GM23338 (cell line): Measurements from ENCODE around the gene CD48. TPM values are rescaled to one million over a fixed set of nuclear protein-coding genes. Genes with fewer than 3 reads are reported as not detected.

Experiments
- ATAC-seq: fragments of 200-7000 bp; cut with Tn5 transposase; 3 replicates; pipeline ENCODE4 v1.9.1; 2020
- DNase-seq: peaks from one replicate; pipeline ENCODE4 v3.0.0-alpha.2; 2015; ENCODE audit warnings: low spot score
- H2AFZ ChIP-seq: fragments of 200-600 bp; sonication (generic); 2 replicates; pipeline ENCODE4 v1.8.0; 2016; ENCODE audit warnings: antibody characterized with exemption, mild to moderate bottlenecking, moderate library complexity
- H3F3A ChIP-seq: fragments of 200-600 bp; sonication (generic); replicated peaks from 2 replicates; pipeline ENCODE4 v1.8.0; 2017; ENCODE audit warnings: antibody characterized with exemption, mixed run types, low read depth
- H3K27ac ChIP-seq: fragments of 200-600 bp; sonication (generic); 2 replicates; pipeline ENCODE4 v1.6.1; 2016; ENCODE audit warnings: low read depth
- H3K27me3 ChIP-seq: fragments of 200-600 bp; sonication (generic); 2 replicates; pipeline ENCODE4 v1.8.0; 2016; ENCODE audit warnings: mild to moderate bottlenecking, mixed run types, moderate library complexity; ENCODE audit not compliant: insufficient read depth
- H3K36me3 ChIP-seq: fragments of 200-600 bp; sonication (generic); 2 replicates; pipeline ENCODE4 v1.8.0; 2016; ENCODE audit warnings: mild to moderate bottlenecking; ENCODE audit not compliant: insufficient read depth
- H3K4me1 ChIP-seq: fragments of 200-600 bp; sonication (generic); 2 replicates; pipeline ENCODE4 v1.8.0; 2016; ENCODE audit warnings: mild to moderate bottlenecking, moderate library complexity; ENCODE audit not compliant: insufficient read depth
- H3K4me2 ChIP-seq: fragments of 200-600 bp; sonication (generic); 2 replicates; pipeline ENCODE4 v1.7.1; 2017; ENCODE audit warnings: mixed run types
- H3K4me3 ChIP-seq: fragments of 200-600 bp; sonication (generic); 2 replicates; pipeline ENCODE4 v1.6.1; 2016; ENCODE audit warnings: mixed run types
- H3K79me2 ChIP-seq: fragments of 200-600 bp; sonication (generic); replicated peaks from 2 replicates; pipeline ENCODE4 v1.8.0; 2017; ENCODE audit warnings: mild to moderate bottlenecking; ENCODE audit not compliant: insufficient read depth
- H3K9me2 ChIP-seq: fragments of 200-600 bp; sonication (generic); 2 replicates; pipeline ENCODE4 v1.8.0; 2017; ENCODE audit not compliant: insufficient read depth
- H4K20me1 ChIP-seq: fragments of 200-600 bp; sonication (generic); replicated peaks from 2 replicates; pipeline ENCODE4 v1.8.0; 2017; ENCODE audit warnings: mild to moderate bottlenecking; ENCODE audit not compliant: insufficient read depth
- H3K27ac Mint-ChIP-seq: 2 replicates; pipeline ENCODE4 v1.8.0; 2020; ENCODE audit warnings: inconsistent platforms, mild to moderate bottlenecking, moderate library complexity, mixed read lengths
- H3K27me3 Mint-ChIP-seq: 3 replicates; pipeline ENCODE4 v1.8.0; 2022; ENCODE audit warnings: low read depth, mild to moderate bottlenecking, moderate library complexity, mixed read lengths, inconsistent platforms; ENCODE audit not compliant: insufficient read depth, poor library complexity
- H3K36me3 Mint-ChIP-seq: 3 replicates; pipeline ENCODE4 v1.8.0; 2021; ENCODE audit warnings: low read depth, mild to moderate bottlenecking, inconsistent platforms, moderate library complexity, mixed read lengths
- H3K4me1 Mint-ChIP-seq: 3 replicates; pipeline ENCODE4 v1.8.0; 2020; ENCODE audit warnings: mild to moderate bottlenecking, inconsistent platforms, mixed read lengths
- H3K4me3 Mint-ChIP-seq: 3 replicates; pipeline ENCODE4 v1.8.0; 2021; ENCODE audit warnings: moderate library complexity, mild to moderate bottlenecking, inconsistent platforms, mixed read lengths
- H3K9me3 Mint-ChIP-seq: 3 replicates; pipeline ENCODE4 v1.8.0; 2020; ENCODE audit warnings: moderate library complexity, mild to moderate bottlenecking, inconsistent platforms, mixed read lengths
- CREB1 ChIP-seq: fragments of 250-450 bp; sonication (Bioruptor Pico); IDR thresholded peaks from 2 replicates; pipeline ENCODE4 v1.5.0; 2020; ENCODE audit warnings: low read depth, mild to moderate bottlenecking, moderate library complexity
- EZH2phosphoT487 ChIP-seq: fragments of 200-600 bp; sonication (generic); IDR thresholded peaks from one replicate; pipeline ENCODE4 v1.8.1; 2018; ENCODE audit warnings: antibody characterized with exemption; ENCODE audit not compliant: unreplicated experiment
- NANOG ChIP-seq: IDR thresholded peaks from 2 replicates; pipeline ENCODE4 v1.6.1; 2016; ENCODE audit warnings: antibody characterized with exemption, borderline replicate concordance
- polyA plus RNA-seq: library from polyadenylated mRNA; unstranded; fragments of >200 nt; fragmentation: Nextera tagmentation; extraction: Ambion mirVana; gene quantifications from 2 replicates; pipeline ENCODE4 v1.2.1, GENCODE V29; 2016
- total RNA-seq: library from RNA; depleted of rRNA; stranded (reverse); fragments of >200 nt; shearing (Covaris generic); gene quantifications from 2 replicates; pipeline ENCODE4 v1.2.3, GENCODE V29; 2014
- TF ChIP-seq, protein P1 (sequence below), 2 experiments: fragments of 200-600 bp in 1 of 2; sonication (generic) in 1 of 2; conservative IDR thresholded peaks; 2 replicates each; pipeline versions ENCODE4 v1.5.1 to v1.6.1; 2016 to 2017; ENCODE audit warnings: antibody characterized with exemption in 2 of 2, low read depth in 2 of 2, mild to moderate bottlenecking in 2 of 2, moderate library complexity in 1 of 2
- TF ChIP-seq, protein P2 (sequence below): IDR thresholded peaks from one replicate; pipeline ENCODE4 v1.6.1; 2018; ENCODE audit warnings: antibody characterized with exemption; ENCODE audit not compliant: unreplicated experiment

Gene CD48
- total and polyA plus RNA-seq, 2 experiments from 2014 or later = 0.34 to 0.45 TPM

GRCh38 chr1:160742428-160743127 is 31.0 kb upstream of the CD48 start:
- Mint-ChIP-seq H3K4me3 (no peak overlapping the region), H3K27ac (no peak overlapping the region), H3K27me3 (no peaks in the 10 kb centered on the region), H3K36me3 (no peaks in the 10 kb centered on the region), H3K9me3 (no peaks in the 10 kb centered on the region), H3K4me1 (peaks cover 21% of the 10 kb centered on the region)
- H3K4me3 ChIP-seq = no peak overlapping the region
- no peak overlapping the region for H3K27ac ChIP-seq
- H3F3A ChIP-seq = no peaks in the 10 kb centered on the region
- ATAC-seq (no peak), DNase-seq (no peak)
- peaks cover 1% of the 10 kb centered on the region; the same call in 1 of the 2 replicates for H3K9me2 ChIP-seq
- no peak for TF ChIP-seq NANOG
- TF ChIP-seq EZH2phosphoT487 = no peak
- TF ChIP-seq CREB1 (CRISPR knock-in tag) = no peak
- peaks cover 6% of the 10 kb centered on the region for H3K4me1 ChIP-seq
- no peak overlapping the region for H3K4me2 ChIP-seq
- H3K27me3 ChIP-seq = no peaks in the 10 kb centered on the region
- H3K79me2 ChIP-seq = no peaks in the 10 kb centered on the region
- no peaks in the 10 kb centered on the region for H3K36me3 ChIP-seq
- no peaks in the 10 kb centered on the region for H4K20me1 ChIP-seq
- H2AFZ ChIP-seq = no peak overlapping the region

- TF ChIP-seq, protein P1, sequence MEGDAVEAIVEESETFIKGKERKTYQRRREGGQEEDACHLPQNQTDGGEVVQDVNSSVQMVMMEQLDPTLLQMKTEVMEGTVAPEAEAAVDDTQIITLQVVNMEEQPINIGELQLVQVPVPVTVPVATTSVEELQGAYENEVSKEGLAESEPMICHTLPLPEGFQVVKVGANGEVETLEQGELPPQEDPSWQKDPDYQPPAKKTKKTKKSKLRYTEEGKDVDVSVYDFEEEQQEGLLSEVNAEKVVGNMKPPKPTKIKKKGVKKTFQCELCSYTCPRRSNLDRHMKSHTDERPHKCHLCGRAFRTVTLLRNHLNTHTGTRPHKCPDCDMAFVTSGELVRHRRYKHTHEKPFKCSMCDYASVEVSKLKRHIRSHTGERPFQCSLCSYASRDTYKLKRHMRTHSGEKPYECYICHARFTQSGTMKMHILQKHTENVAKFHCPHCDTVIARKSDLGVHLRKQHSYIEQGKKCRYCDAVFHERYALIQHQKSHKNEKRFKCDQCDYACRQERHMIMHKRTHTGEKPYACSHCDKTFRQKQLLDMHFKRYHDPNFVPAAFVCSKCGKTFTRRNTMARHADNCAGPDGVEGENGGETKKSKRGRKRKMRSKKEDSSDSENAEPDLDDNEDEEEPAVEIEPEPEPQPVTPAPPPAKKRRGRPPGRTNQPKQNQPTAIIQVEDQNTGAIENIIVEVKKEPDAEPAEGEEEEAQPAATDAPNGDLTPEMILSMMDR (conservative IDR thresholded peaks at IDR 0.05; ENCODE audit: low read depth in 2 of 2) = peak; percentile 38 to 59
- TF ChIP-seq, protein P2, sequence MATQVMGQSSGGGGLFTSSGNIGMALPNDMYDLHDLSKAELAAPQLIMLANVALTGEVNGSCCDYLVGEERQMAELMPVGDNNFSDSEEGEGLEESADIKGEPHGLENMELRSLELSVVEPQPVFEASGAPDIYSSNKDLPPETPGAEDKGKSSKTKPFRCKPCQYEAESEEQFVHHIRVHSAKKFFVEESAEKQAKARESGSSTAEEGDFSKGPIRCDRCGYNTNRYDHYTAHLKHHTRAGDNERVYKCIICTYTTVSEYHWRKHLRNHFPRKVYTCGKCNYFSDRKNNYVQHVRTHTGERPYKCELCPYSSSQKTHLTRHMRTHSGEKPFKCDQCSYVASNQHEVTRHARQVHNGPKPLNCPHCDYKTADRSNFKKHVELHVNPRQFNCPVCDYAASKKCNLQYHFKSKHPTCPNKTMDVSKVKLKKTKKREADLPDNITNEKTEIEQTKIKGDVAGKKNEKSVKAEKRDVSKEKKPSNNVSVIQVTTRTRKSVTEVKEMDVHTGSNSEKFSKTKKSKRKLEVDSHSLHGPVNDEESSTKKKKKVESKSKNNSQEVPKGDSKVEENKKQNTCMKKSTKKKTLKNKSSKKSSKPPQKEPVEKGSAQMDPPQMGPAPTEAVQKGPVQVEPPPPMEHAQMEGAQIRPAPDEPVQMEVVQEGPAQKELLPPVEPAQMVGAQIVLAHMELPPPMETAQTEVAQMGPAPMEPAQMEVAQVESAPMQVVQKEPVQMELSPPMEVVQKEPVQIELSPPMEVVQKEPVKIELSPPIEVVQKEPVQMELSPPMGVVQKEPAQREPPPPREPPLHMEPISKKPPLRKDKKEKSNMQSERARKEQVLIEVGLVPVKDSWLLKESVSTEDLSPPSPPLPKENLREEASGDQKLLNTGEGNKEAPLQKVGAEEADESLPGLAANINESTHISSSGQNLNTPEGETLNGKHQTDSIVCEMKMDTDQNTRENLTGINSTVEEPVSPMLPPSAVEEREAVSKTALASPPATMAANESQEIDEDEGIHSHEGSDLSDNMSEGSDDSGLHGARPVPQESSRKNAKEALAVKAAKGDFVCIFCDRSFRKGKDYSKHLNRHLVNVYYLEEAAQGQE = no peak
Measured at GRCh38 chr1:160741612-160742348, 30.2 kb upstream of the CD48 start.

More at GRCh38 chr1:160741612-160742348, 30.2 kb upstream of the CD48 start:
- H2AFZ ChIP-seq = no peak overlapping the region; the same call in 1 of the 2 replicates
- no peak overlapping the region for H3K4me2 ChIP-seq
- H3K4me3 ChIP-seq = no peak overlapping the region
- Mint-ChIP-seq H3K9me3 (peaks cover 6% of the 10 kb centered on the region; the same call in 2 of the 3 replicates), H3K4me3 (no peak overlapping the region), H3K4me1 (peaks cover 15% of the 10 kb centered on the region), H3K27ac (no peak overlapping the region), H3K36me3 (0 out of 3 replicates have a peak, but pooled peaks cover 2% of the 10 kb centered on the region), H3K27me3 (no peaks in the 10 kb centered on the region)
- peak; percentile 74 for ATAC-seq
- H3K79me2 ChIP-seq = no peaks in the 10 kb centered on the region
- H4K20me1 ChIP-seq = no peaks in the 10 kb centered on the region
- DNase-seq = peak; percentile 41
- H3F3A ChIP-seq = no peaks in the 10 kb centered on the region
- H3K9me2 ChIP-seq = no peaks in the 10 kb centered on the region
- H3K4me1 ChIP-seq = no peaks in the 10 kb centered on the region
- H3K27me3 ChIP-seq = no peaks in the 10 kb centered on the region
- H3K27ac ChIP-seq = no peak overlapping the region
- no peaks in the 10 kb centered on the region for H3K36me3 ChIP-seq
